ENCODE results near the gene MIF4GD.
A peak's percentile ranks its signal among the peaks of the same experiment; 100 is the strongest.

The MIF4GD gene

DNA sequence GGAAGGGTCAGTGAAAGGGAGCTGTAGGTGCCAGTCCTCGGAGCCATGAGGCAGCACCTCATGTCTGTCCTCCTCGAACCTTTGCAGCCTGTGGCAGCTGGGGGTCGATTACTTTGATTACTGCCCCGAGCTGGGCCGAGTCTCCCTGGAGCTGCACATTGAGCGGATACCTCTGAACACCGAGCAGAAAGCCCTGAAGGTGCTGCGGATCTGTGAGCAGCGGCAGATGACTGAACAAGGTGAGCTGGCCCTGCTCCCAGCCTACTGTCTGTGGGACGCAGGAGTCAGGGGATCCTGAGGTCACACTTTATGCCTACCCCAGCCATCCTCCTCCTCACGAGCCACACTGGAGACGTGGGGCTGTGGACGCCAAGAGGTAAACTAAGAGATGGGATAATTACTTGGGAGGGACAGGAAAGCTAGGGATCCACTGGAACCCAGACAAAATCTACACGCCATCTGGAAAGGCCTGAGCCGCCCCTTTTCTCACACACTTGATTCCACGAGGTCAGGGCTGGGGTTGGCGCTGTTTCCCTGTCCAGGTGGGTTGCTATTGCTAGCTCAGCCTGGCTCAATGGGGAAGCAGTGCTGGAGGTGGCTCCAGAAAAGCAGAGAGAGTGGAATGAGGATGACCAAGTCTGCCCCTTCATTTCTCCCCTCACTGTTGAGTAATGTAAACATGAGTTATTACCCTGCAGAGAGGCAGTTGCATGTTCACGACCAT lies 39.1 kb downstream of the MIF4GD start:
- DNase-seq, result no peak

DNA sequence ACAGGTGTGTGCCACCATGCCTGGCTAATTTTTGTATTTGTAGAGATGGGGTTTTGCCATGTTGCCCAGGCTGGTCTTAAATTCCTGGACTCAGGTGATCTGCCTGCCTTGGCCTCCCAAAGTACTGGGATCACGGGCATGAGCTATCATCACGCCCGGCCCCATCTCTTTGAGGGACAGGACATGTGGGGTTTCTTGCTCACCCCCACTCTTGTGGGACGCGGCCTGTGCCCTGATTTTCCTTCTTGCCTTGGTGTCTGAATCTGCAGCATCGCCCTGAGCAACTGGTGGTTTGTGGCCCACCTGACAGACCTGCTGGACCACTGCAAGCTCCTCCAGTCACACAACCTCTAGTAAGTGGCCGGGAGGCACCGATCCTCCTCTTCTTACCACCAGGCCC lies 40.0 kb downstream of the MIF4GD start:
- no peak for DNase-seq

DNA sequence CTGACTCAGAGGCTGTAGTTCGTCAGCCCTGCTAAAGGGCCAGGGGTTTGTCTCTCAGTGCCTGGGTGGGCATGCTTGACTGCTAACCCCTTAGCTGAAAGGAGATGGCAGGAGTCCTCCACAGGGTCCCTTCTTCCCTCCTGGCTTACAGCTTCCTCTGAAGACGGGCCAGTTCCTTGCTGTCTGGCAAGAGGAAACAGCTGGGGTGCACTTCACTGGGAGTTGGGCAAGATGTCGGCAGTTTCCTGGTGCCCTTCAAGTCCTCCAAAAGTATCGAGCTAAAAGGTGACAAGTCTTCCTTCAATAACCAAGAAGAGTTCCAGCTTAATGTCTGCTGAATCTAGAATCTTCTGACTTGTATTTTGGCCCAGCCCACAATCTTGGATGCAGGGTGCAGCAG lies 42.2 kb downstream of the MIF4GD start:
- DNase-seq, result peak; percentile 84 to 86

DNA sequence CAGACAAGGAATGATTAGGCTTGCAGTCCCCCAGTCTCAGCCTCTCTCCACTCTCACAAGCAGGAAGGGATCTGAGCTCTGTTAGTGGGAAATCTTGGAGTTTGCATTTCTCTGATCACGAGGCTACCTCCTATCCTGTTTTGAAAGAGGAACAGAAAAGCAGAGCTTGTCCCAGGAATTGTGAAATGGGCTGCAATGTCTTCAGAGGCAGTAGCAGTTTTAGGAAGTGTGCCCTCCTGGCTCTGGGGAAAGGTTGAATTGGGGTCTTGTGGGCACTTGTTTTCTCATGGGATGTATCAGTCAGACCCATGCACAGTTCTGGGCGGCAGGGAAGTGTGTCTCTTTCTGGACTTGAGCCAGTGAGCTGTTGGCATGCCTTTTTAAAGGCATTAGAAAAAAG lies 42.7 kb downstream of the MIF4GD start:
- DNase-seq, result peak; percentile 65 to 66

DNA sequence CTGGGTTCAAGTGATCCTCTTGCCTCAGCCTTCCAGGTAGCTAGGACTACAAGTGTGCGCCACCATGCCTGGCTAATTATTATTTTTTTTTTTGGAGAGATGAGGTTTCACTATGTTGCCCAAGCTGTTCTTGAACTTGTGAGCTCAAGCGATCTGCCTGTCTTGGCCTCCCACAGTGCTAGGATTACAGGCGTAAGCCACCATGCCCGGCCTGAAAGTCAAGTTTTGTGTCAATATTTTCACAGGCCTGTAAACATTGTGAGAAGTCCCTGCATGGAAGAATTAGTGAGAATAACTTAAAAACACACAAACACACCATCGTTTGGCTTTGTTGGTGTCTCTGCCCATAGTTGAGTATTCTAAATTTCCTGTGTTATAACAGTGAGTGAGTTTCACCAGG lies 43.3 kb downstream of the MIF4GD start:
- DNase-seq, result no peak

DNA sequence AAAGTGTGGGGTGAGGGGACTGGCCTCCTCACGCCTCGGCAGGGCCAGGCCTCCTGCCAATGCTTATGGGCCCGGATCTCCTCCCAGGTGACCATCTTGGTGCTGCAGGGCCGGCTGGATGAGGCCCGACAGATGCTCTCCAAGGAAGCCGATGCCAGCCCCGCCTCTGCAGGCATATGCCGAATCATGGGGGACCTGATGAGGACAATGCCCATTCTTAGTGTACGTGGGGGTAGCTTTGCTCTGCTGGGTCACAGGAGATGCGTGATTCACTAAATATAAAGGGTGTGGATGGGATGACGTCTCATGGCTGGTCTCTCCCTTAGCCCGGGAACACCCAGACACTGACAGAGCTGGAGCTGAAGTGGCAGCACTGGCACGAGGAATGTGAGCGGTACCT lies 46.0 kb downstream of the MIF4GD start:
- no peak for DNase-seq

DNA sequence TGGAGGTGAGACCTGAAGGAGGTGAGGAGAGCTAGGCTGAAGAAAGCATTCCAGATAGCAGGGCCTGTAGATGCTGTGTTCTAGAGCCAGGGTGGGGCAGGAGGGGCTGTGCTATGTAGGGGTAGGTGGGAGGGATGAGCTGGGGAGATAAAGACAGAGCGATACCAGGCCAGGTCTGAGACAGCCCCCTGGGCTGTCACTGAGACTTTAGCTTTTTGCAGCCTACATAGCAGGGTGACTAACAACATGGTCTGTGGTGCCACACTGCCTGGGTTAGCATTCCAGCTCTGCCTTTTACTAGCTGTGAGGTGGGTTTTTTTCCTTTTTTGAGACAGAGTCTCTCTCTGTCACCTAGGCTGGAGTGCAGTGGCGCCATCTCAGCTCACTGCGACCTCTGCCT lies 51.2 kb downstream of the MIF4GD start:
- DNase-seq, result no peak

DNA sequence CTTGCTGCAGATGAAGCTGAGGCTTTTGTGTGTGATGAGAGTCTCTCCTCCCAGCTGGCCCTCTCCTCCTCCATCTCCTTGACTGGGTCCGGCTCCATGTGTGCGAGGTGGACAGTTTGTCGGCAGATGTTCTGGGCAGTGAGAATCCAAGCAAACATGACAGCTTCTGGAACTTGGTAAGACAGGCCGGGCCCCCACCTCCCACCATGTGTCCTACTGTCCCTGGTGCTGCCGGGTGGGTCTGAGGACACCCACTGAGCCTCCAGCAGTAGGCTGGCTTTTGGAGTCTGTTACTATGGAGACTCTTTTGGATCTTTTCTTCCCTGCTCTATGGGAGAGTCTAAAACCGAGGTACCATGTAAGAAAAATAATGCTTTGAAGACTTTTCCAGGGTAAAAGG lies 52.9 kb downstream of the MIF4GD start:
- DNase-seq, result no peak
